OCI-LY7 (cell line): ENCODE data around the gene ZNF420.

Experiments
- EZH2phosphoT487 ChIP-seq: fragments of 200-600 bp; sonication (generic); IDR thresholded peaks from 2 replicates; pipeline ENCODE4 v1.6.1; 2018; ENCODE audit warnings: low read depth, borderline replicate concordance, mild to moderate bottlenecking, mixed run types, antibody characterized with exemption, low read length, moderate library complexity, mixed read lengths
- TF ChIP-seq, protein P1 (sequence below): fragments of 200-600 bp; sonication (generic); conservative IDR thresholded peaks from 2 replicates; pipeline ENCODE4 v1.5.1; 2014; ENCODE audit warnings: mild to moderate bottlenecking, antibody characterized with exemption, low read length, moderate library complexity, mixed read lengths

DNA sequence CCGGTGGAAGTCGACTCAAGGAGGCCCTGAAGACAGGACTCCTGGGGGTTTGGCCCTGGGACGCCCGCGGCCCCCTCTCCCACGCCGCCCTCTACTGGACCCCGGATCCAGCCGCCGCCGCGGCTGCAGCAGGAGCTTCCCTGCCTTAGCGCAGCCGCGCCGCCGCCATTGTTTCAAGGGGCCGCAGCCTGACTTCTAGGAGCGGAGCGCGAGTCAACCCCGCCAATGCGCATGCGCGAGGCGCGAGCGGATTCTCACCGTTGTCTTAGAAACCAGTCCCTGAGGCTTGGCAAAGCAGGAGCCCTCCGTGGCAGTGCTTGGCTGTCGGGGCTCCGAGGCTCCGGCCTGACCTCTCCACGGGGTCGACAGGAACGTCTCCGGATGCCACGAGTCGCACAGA lies 19.1 kb upstream of the ZNF420 start:
- TF ChIP-seq, protein P1, sequence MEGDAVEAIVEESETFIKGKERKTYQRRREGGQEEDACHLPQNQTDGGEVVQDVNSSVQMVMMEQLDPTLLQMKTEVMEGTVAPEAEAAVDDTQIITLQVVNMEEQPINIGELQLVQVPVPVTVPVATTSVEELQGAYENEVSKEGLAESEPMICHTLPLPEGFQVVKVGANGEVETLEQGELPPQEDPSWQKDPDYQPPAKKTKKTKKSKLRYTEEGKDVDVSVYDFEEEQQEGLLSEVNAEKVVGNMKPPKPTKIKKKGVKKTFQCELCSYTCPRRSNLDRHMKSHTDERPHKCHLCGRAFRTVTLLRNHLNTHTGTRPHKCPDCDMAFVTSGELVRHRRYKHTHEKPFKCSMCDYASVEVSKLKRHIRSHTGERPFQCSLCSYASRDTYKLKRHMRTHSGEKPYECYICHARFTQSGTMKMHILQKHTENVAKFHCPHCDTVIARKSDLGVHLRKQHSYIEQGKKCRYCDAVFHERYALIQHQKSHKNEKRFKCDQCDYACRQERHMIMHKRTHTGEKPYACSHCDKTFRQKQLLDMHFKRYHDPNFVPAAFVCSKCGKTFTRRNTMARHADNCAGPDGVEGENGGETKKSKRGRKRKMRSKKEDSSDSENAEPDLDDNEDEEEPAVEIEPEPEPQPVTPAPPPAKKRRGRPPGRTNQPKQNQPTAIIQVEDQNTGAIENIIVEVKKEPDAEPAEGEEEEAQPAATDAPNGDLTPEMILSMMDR, result no peak
- no peak for TF ChIP-seq EZH2phosphoT487
